Measurements from ENCODE around the gene MDM4.

DNA sequence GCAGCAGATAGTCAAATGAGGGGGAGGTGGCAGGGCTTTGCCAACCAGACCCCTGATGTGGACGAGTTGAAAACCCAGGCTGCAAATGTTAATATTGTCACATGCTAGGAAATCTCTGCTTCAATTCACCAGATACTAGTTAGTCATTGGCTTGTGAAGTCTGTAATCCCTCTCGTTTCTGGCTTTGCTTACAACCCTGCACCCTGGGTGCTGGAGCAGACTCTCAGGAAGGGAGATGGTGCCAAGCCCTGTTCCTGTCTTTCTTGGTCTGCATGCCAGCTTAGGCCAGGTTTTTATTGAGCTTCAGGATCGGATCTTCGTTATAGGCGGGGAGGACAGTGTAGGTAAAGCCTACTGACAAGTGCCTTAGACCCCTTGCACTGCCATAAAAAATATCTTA, 53.3 kb downstream of the MDM4 start:
- no peak for TF ChIP-seq POLR2A (IDR thresholded peaks at IDR 0.05)
- TF ChIP-seq, protein P1, sequence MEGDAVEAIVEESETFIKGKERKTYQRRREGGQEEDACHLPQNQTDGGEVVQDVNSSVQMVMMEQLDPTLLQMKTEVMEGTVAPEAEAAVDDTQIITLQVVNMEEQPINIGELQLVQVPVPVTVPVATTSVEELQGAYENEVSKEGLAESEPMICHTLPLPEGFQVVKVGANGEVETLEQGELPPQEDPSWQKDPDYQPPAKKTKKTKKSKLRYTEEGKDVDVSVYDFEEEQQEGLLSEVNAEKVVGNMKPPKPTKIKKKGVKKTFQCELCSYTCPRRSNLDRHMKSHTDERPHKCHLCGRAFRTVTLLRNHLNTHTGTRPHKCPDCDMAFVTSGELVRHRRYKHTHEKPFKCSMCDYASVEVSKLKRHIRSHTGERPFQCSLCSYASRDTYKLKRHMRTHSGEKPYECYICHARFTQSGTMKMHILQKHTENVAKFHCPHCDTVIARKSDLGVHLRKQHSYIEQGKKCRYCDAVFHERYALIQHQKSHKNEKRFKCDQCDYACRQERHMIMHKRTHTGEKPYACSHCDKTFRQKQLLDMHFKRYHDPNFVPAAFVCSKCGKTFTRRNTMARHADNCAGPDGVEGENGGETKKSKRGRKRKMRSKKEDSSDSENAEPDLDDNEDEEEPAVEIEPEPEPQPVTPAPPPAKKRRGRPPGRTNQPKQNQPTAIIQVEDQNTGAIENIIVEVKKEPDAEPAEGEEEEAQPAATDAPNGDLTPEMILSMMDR (IDR thresholded peaks at IDR 0.05): no peak

All from prostate gland (tissue), 2 donors.